GM19328 (cell line): ENCODE data around the gene ESYT3.

Experiments used
- ATAC-seq: cut with Tn5 transposase; IDR thresholded peaks from one replicate; pipeline ENCODE4 v1.9.1; 2021; ENCODE audit warnings: mild to moderate bottlenecking, moderate library complexity; ENCODE audit not compliant: unreplicated experiment

Gene ESYT3

GRCh38 chr3:138459619-138460535 is 25.5 kb downstream of the ESYT3 start:
- ATAC-seq: no peak

- ATAC-seq: no peak
Measured at GRCh38 chr3:138460536-138461205, 26.3 kb downstream of the ESYT3 start.

- ATAC-seq: no peak
Measured at GRCh38 chr3:138461246-138461645, 26.8 kb downstream of the ESYT3 start.

DNA sequence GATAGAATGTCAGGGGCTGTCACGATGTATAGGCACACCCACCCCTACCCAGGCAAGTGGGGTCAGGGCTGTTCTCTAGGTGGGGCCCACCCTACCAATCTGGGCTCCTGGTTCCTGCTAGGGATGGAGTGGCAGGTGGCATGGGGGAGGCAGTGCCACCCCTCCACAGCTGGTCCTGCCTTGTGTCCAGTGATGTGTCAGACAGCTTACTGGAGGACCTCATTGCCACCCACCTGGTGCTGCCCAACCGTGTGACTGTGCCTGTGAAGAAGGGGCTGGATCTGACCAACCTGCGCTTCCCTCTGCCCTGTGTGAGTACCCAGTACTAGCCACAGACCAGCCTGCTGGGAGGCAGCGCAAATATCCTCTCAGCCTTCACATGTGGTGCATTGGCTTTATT is 27.5 kb downstream of the ESYT3 start:
- no peak for ATAC-seq

GRCh38 chr3:138463724-138464490 is 29.5 kb downstream of the ESYT3 start:
- ATAC-seq: no peak

- ATAC-seq: no peak
Measured at GRCh38 chr3:138464491-138464860, 30.1 kb downstream of the ESYT3 start.

DNA sequence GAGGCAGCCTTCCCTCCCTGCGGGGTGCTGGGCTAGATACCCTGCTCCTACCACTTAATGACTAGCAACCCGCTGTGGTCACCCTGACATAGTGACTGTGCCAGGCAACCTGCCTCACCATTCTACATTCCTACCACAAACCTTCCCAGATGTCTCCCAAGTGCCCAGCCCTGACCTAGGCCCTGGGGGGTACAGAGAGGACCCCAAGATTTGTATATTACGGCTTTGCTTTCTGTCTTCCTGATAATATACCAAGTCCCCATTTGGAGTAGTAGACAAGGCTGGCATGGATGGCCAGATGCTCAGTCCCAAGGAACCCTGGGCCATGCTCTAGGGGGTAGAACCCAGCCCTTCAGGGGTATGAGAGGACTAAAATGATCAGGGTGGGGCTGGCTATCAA is 31.0 kb downstream of the ESYT3 start:
- no peak for ATAC-seq

DNA sequence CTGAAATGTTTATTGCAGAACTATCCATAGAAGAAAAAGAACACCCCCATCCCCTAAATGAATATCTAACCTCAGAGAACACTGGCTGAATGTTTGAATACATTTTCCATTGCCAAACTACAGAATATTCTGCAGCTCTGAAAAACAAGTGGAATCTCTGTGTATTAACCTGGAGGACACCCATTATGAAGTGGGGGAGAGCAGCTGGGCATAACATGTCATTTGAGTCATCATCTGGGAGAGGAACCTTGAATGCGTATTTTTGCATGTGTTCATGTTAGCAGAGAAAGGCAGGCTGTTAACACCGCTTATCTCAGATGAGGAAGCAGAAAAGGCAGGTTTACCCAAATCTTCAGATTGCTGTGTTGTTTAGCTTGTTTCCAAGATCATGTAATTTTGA is 31.5 kb downstream of the ESYT3 start:
- ATAC-seq: no peak

GRCh38 chr3:138467931-138468330 is 33.5 kb downstream of the ESYT3 start:
- ATAC-seq: no peak

DNA sequence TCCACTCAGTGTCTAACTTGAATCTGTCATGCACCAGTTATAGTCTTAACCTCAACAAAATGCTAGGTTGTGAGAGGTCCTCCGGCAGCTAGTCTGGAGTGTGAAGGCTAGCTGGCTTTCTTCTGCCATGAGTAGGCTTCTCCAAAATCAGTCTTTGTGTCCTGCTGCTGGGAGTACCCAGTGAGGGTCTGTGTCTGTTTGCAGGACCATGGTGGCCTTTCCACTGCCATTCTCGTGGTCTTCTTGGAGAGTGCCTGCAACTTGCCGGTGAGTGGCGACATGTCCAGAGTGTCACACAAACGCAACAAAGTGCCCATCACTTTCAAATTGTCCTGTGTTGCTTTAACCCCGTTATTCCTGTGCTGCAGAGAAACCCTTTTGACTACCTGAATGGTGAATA is 34.0 kb downstream of the ESYT3 start:
- ATAC-seq: no peak

GRCh38 chr3:138468886-138469285 is 34.5 kb downstream of the ESYT3 start:
- ATAC-seq: no peak

DNA sequence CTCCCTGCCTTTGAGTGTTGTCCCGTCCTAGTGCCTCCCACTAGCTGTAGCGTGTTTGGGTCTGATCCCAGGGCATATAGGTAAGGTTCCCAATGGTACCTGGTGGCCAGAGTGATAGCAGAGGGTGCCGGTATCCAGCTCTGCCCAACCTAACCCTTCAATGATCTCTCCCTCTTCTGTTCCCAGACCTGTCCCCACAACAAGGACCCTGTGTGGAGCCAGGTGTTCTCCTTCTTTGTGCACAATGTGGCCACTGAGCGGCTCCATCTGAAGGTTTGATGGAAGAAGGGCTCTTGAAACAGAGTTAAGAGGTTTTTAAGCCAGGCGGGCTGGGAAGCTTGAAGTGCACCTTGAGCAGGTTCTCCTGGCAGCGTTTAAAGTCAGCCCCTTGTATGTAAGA is 35.5 kb downstream of the ESYT3 start:
- ATAC-seq: no peak

- no peak for ATAC-seq
Measured at GRCh38 chr3:138470687-138471086, 36.3 kb downstream of the ESYT3 start.

DNA sequence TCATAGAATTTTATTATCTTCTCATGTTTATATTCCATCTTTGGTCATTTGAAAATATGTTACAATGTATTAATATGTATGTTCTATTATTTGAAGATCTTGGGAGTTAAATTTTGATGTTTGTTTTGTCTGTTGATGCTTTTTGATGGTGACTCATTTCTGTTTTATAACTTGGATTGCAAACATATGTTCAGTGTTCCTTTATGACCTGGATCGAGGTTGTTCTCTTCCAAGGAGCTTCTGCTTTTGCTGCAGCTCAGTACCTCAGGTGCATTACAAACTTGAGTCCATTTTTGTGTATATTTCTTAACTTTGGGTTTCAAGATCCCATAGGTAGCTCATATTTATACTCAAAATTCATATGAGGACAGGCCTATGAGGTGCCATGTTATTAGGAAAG is 37.1 kb downstream of the ESYT3 start:
- ATAC-seq: no peak

DNA sequence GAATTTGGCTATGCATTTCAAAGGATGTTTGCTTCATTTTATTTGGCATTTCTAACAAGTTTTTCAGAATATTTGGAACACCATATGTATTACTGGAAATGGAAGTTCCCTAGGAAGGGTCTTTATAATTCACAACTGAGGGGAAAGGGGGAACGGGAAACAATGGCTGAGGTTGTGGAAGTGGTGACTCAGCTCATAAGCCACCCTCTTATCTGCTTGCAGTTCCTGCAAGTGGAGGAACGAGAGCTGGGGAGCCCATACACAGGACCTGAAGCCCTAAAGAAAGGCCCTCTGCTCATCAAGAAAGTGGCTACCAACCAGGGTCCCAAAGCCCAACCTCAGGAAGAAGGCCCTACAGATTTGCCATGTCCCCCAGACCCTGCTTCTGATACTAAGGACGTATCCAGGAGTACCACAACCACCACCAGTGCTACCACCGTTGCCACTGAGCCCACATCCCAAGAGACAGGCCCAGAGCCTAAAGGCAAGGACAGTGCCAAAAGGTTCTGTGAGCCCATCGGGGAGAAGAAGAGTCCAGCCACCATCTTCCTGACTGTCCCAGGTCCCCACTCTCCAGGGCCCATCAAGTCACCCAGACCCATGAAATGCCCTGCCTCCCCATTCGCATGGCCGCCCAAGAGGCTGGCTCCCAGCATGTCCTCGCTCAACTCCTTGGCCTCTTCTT is 37.9 kb downstream of the ESYT3 start:
- no peak for ATAC-seq

DNA sequence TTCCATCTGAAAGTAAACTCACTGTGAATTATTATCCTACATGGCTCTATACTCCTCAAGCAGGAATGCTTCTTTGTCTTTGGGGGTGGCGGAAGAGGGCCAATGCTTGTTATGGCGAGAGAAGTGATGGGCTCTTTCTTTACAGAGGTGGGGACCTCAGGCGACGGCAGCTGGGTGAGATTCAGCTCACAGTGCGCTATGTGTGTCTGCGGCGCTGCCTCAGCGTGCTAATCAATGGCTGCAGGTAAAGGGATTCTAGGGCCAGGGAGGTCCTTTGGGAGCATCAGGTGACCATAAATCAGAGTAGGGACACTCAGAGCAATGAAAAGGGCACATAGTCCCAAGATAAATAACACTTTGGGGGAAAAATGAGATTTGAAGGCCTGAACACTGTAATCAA is 39.0 kb downstream of the ESYT3 start:
- no peak for ATAC-seq

- no peak for ATAC-seq
Measured at GRCh38 chr3:138474163-138474562, 39.7 kb downstream of the ESYT3 start.

GRCh38 chr3:138476526-138476925 is 42.1 kb downstream of the ESYT3 start:
- no peak for ATAC-seq

DNA sequence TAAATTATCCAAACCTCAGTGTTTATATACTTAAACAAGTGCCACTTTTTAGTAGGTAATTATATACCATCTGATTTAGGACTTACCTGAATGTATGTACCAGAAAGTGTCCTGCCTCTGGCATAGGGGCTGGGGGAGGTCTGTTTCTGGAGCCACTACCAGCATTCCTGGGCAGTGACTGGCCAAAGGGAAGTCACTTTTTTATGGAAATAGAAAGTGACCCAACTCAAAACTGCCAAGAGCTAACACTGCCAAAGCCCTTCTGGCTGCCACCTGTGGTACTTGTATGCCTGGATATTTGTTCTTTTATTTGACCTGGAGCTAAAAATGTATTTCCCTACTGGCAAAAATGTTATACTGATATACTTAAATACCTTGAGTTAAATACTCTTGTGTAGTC is 42.7 kb downstream of the ESYT3 start:
- ATAC-seq: no peak

GRCh38 chr3:138477801-138478200 is 43.4 kb downstream of the ESYT3 start:
- ATAC-seq: no peak

DNA sequence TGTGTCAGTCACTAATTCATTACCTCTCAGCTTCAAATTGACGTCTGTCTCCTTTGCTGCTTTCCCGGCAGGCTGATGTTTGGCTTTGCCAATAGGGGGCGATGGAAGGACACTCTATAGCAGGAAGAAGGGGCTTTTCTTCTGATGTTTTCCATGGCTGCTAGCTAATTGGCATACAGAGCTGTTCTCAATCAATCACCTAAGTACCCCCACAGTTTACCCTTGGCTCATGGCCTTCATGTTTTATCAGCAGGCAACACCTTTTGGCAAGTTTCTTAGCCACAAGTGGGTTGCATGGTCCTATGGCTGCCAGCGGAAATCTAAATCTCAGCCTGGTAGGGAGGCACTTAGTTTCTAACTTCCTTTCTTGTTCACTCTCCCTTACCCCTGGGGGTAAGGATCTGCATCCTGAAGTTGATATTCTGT is 45.0 kb downstream of the ESYT3 start:
- no peak for ATAC-seq
